ENCODE measurements around the gene GKAP1.

The GKAP1 gene

GRCh38 chr9:83715794-83716193, 101.8 kb downstream of the GKAP1 start:
- no peak overlapping the region for H2AFZ ChIP-seq (ENCODE audit: low read length)
- no peaks in the 10 kb centered on the region for H3K36me3 ChIP-seq (ENCODE audit: insufficient read depth, low read length)
- no peaks in the 10 kb centered on the region for H4K20me1 ChIP-seq (ENCODE audit: insufficient read depth, low read length)
- H3K9me2 ChIP-seq (ENCODE audit: low read depth, low read length) = no peaks in the 10 kb centered on the region
- no peak overlapping the region for H3K9ac ChIP-seq (ENCODE audit: low read length)
- no peaks in the 10 kb centered on the region for H3K27me3 ChIP-seq (ENCODE audit: insufficient read depth, low read length)
- H3K79me2 ChIP-seq (ENCODE audit: insufficient read depth, low read length) = no peaks in the 10 kb centered on the region
- H3K9me3 ChIP-seq (ENCODE audit: low read length) = no peaks in the 10 kb centered on the region
- H3K4me3 ChIP-seq (ENCODE audit: low read depth, low read length, poor library complexity, severe bottlenecking) = no peak overlapping the region
- H3K4me2 ChIP-seq (ENCODE audit: low read length) = no peak overlapping the region
- no peak overlapping the region for H3K27ac ChIP-seq (ENCODE audit: low read depth, low read length, poor library complexity, severe bottlenecking)
- peaks cover 4% of the 10 kb centered on the region for H3K4me1 ChIP-seq (ENCODE audit: insufficient read depth, low read length, severe bottlenecking)
- TF ChIP-seq EZH2 (IDR thresholded peaks at IDR 0.05; ENCODE audit: borderline replicate concordance, low read length) = no peak
- TF ChIP-seq CTCF (IDR thresholded peaks at IDR 0.05; ENCODE audit: low read length) = no peak
- H3F3A ChIP-seq (ENCODE audit: insufficient read depth, low read length) = no peaks in the 10 kb centered on the region

DNA sequence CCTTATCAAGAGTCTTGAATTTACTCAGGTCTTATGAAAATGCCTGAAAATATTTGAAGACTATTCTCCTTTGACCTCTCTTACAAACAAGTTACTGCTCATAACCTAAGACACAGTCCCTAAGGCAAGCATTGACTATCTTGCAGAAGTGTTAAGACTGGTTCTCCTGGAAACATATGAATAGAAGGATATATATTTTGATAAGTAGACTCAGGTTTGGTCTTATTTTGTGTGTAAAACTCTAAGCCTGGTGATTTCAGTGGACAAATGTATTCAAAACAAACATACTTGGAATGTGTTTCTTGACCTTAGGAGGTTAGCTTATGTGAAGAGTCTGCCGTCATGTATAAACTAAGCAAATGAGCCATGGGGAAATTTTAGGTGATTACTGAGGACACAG, 102.3 kb downstream of the GKAP1 start:
- Histone ChIP-seq H3K36me3 (ENCODE audit: insufficient read depth, low read length) (no peaks in the 10 kb centered on the region), H3K79me2 (ENCODE audit: insufficient read depth, low read length) (no peaks in the 10 kb centered on the region), H3K4me2 (ENCODE audit: low read length) (no peak overlapping the region), H4K20me1 (ENCODE audit: insufficient read depth, low read length) (no peaks in the 10 kb centered on the region), H3F3A (ENCODE audit: insufficient read depth, low read length) (no peaks in the 10 kb centered on the region), H3K27ac (ENCODE audit: low read depth, low read length, poor library complexity, severe bottlenecking) (no peak overlapping the region), H3K9me3 (ENCODE audit: low read length) (no peaks in the 10 kb centered on the region), H3K9me2 (ENCODE audit: low read depth, low read length) (no peaks in the 10 kb centered on the region), H3K4me3 (ENCODE audit: low read depth, low read length, poor library complexity, severe bottlenecking) (no peak overlapping the region), H3K27me3 (ENCODE audit: insufficient read depth, low read length) (no peaks in the 10 kb centered on the region), H3K9ac (ENCODE audit: low read length) (no peak overlapping the region), H2AFZ (ENCODE audit: low read length) (no peak overlapping the region), H3K4me1 (ENCODE audit: insufficient read depth, low read length, severe bottlenecking) (peaks cover 4% of the 10 kb centered on the region)
- no peak for TF ChIP-seq EZH2 (IDR thresholded peaks at IDR 0.05; ENCODE audit: borderline replicate concordance, low read length)
- TF ChIP-seq CTCF (IDR thresholded peaks at IDR 0.05; ENCODE audit: low read length) = no peak

DNA sequence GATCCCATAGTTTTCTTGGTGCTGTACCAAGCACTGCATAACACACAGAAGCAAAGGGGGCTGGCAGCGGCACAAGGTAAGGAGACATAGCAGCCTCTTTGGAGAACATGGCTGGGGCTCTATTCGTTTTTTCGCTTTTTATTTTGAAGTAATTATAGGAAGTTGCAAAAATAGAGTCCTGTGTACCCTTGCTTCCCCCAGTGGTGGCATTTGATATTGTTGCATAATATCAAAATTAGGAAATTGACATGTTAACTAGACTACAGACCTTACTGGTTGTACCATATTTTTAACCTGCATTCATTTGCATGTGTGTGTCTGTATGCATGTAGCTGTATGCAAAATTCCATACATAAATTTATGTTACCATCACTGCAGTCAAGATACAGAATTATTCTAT, 103.2 kb downstream of the GKAP1 start:
- H3K9me2 ChIP-seq (ENCODE audit: low read depth, low read length) = no peaks in the 10 kb centered on the region
- H3K4me2 ChIP-seq (ENCODE audit: low read length) = peak overlapping the region; percentile 27; the same call in 1 of the 2 replicates
- H4K20me1 ChIP-seq (ENCODE audit: insufficient read depth, low read length) = no peaks in the 10 kb centered on the region
- peaks cover 4% of the 10 kb centered on the region for H3K4me1 ChIP-seq (ENCODE audit: insufficient read depth, low read length, severe bottlenecking)
- no peaks in the 10 kb centered on the region for H3F3A ChIP-seq (ENCODE audit: insufficient read depth, low read length)
- H3K36me3 ChIP-seq (ENCODE audit: insufficient read depth, low read length) = no peaks in the 10 kb centered on the region
- TF ChIP-seq EZH2 (IDR thresholded peaks at IDR 0.05; ENCODE audit: borderline replicate concordance, low read length) (no peak), CTCF (IDR thresholded peaks at IDR 0.05; ENCODE audit: low read length) (peak; percentile 57; the same call in 1 of the 2 replicates)
- H3K9ac ChIP-seq (ENCODE audit: low read length) = no peak overlapping the region
- H3K27ac ChIP-seq (ENCODE audit: low read depth, low read length, poor library complexity, severe bottlenecking) = no peak overlapping the region
- H2AFZ ChIP-seq (ENCODE audit: low read length) = 0 out of 2 replicates have a peak overlapping the region, but pooled peaks have one; percentile 59
- H3K79me2 ChIP-seq (ENCODE audit: insufficient read depth, low read length) = no peaks in the 10 kb centered on the region
- H3K9me3 ChIP-seq (ENCODE audit: low read length) = no peaks in the 10 kb centered on the region
- H3K4me3 ChIP-seq (ENCODE audit: low read depth, low read length, poor library complexity, severe bottlenecking) = no peak overlapping the region
- no peaks in the 10 kb centered on the region for H3K27me3 ChIP-seq (ENCODE audit: insufficient read depth, low read length)

Data from OCI-LY1 (cell line).